ENCODE data around the gene PDCD1.

The PDCD1 gene

GRCh38 chr2:241900251-241901017 is 41.7 kb upstream of the PDCD1 start:
- no peak for DNase-seq (ENCODE audit: low read depth)
- H3K4me3 ChIP-seq (ENCODE audit: control insufficient read depth, low read depth, low read length), result no peak overlapping the region
- TF ChIP-seq, protein P1, sequence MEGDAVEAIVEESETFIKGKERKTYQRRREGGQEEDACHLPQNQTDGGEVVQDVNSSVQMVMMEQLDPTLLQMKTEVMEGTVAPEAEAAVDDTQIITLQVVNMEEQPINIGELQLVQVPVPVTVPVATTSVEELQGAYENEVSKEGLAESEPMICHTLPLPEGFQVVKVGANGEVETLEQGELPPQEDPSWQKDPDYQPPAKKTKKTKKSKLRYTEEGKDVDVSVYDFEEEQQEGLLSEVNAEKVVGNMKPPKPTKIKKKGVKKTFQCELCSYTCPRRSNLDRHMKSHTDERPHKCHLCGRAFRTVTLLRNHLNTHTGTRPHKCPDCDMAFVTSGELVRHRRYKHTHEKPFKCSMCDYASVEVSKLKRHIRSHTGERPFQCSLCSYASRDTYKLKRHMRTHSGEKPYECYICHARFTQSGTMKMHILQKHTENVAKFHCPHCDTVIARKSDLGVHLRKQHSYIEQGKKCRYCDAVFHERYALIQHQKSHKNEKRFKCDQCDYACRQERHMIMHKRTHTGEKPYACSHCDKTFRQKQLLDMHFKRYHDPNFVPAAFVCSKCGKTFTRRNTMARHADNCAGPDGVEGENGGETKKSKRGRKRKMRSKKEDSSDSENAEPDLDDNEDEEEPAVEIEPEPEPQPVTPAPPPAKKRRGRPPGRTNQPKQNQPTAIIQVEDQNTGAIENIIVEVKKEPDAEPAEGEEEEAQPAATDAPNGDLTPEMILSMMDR (IDR thresholded peaks at IDR 0.05; ENCODE audit: control insufficient read depth, insufficient read depth, low read depth, low read length, missing control alignments), result no peak

DNA sequence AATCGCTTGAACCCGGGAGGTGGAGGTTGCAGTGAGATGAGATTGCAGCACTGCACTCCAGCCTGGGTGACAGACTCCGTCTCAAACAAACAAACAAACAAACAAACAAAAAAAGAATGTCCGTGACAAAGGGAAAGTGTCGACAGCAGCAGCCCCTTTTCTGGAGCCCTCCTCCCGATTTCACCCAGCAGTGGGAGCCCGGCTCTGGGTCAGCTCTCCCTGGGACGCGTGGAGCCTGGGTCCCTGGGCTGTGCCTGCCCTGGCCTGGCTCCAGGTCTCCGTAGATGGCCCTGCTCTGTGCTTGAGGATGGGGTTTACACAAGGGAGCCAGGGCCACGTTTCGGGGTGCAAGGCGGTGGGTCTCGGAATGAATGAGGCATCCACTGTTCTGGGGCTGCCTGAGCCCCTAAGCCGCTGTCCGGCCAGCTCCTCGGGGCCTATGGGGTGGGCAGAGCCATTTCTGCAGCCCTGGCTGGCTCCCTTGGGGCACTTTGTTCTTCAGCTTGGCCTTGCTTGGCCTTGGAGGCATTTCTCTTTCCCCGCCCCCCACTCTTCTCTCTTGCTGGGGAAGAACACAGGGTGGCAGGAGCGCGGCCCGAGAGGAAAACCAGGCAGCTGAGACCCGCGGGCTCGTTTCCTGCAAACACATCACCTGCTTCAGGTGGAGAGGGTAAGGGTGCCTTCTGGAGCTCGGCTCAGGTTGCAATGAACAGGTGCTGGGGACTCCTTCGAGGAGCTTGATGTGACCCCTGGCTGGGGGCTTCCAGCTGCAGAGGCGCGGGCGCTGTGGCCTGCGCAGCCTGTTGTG is 40.0 kb upstream of the PDCD1 start:
- H3K4me3 ChIP-seq (ENCODE audit: control insufficient read depth, low read depth, low read length), result no peak overlapping the region
- DNase-seq (ENCODE audit: low read depth), result no peak
- TF ChIP-seq, protein P1 (IDR thresholded peaks at IDR 0.05; ENCODE audit: control insufficient read depth, insufficient read depth, low read depth, low read length, missing control alignments), result no peak

GRCh38 chr2:241897231-241897916 is 38.7 kb upstream of the PDCD1 start:
- no peak for DNase-seq (ENCODE audit: low read depth)
- TF ChIP-seq, protein P1 (IDR thresholded peaks at IDR 0.05; ENCODE audit: control insufficient read depth, insufficient read depth, low read depth, low read length, missing control alignments), result no peak
- no peak overlapping the region for H3K4me3 ChIP-seq (ENCODE audit: control insufficient read depth, low read depth, low read length)

- TF ChIP-seq, protein P1 (IDR thresholded peaks at IDR 0.05; ENCODE audit: control insufficient read depth, insufficient read depth, low read depth, low read length, missing control alignments), result no peak
- DNase-seq (ENCODE audit: low read depth), result no peak
- H3K4me3 ChIP-seq (ENCODE audit: control insufficient read depth, low read depth, low read length), result no peak overlapping the region
Measured at GRCh38 chr2:241896746-241897201, 38.1 kb upstream of the PDCD1 start.

DNA sequence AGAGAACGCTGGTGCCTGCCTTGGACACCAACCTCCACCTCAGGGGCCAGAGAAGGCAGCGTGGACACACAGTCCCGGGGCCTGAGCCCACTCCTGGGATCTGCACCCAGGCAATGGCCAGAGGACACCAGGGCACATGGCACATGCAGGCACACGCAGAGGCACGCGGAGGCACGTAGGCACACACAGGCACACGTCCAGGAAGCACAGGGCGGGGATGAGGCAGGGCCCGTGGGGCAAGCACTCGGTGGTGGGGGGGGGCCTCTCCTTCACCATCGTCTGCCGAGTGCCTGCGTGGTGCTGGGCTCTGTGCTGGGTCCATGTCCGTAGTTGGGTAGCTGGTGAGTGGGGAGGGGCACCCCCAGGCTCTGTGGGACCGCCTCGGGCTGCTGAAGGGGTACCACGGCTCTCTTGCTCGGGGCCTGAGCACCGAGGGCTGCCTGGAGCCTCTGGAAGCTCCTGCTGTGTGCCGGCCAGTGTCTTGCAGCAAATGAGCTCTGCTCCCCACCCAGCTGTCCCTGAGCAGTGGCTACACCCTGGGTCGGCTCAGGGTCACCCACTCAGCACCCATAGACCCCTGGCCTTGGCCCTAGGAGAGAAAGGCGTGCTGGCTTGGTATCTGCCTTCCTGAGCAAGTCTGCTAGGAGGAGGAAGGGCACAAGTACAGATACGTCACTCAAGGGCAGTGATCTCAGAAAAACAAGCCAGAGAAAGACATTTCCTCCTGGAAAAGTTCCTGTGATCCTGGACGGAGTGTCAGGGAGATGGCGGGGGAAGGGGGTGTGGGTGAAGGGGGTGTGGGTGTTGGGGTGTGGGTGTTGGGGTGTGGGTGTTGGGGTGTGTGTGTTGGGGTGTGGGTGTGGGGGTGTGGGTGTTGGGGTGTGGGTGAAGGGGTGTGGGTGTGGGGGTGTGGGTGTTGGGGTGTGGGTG is 37.3 kb upstream of the PDCD1 start:
- no peak overlapping the region for H3K4me3 ChIP-seq (ENCODE audit: control insufficient read depth, low read depth, low read length)
- TF ChIP-seq, protein P1 (IDR thresholded peaks at IDR 0.05; ENCODE audit: control insufficient read depth, insufficient read depth, low read depth, low read length, missing control alignments), result no peak
- DNase-seq (ENCODE audit: low read depth), result no peak

GRCh38 chr2:241895427-241895711 is 36.7 kb upstream of the PDCD1 start:
- DNase-seq (ENCODE audit: low read depth), result no peak
- no peak overlapping the region for H3K4me3 ChIP-seq (ENCODE audit: control insufficient read depth, low read depth, low read length)
- TF ChIP-seq, protein P1 (IDR thresholded peaks at IDR 0.05; ENCODE audit: control insufficient read depth, insufficient read depth, low read depth, low read length, missing control alignments), result no peak

Measured in AG09309 (cell line).